IMR-90 (cell line): ENCODE results near the gene GALNT12. TPM values are rescaled to one million over a fixed set of nuclear protein-coding genes. Genes with fewer than 3 reads are reported as not detected.

ENCODE experiments used
- ATAC-seq: fragments of 200-7000 bp; cut with Tn5 transposase; 2 replicates; pipeline ENCODE4 v1.9.1; 2020; ENCODE audit warnings: low read depth, mild to moderate bottlenecking, moderate library complexity
- BruUV-seq: library from RNA; stranded (reverse); fragments of 400-500 nt; replicated peaks from 2 replicates; lab custom pipeline; 2021; lab: Mats Ljungman, UMichigan
- CTCF ChIA-PET: fragments of 300-600 bp; formaldehyde crosslinking; extraction: SDS; loops from one replicate; lab custom pipeline; 2021; ENCODE audit warnings: antibody characterized with exemption; lab: Yijun Ruan, JAX
- POLR2A ChIA-PET: fragments of 300-600 bp; sonication (Branson Sonifier 250); formaldehyde crosslinking; loops from one replicate; lab custom pipeline; 2022; ENCODE audit warnings: antibody characterized with exemption; ENCODE audit not compliant: unreplicated experiment; lab: Charles Lee
- DNase-seq: peaks from one replicate; pipeline ENCODE4 v3.0.0; 2013
- H2AFZ ChIP-seq: replicated peaks from 2 replicates; pipeline ENCODE3; 2013; ENCODE audit warnings: low read length, mild to moderate bottlenecking; ENCODE audit not compliant: poor library complexity
- H2AK5ac ChIP-seq: 2 replicates; pipeline ENCODE4 v1.6.1; 2013; ENCODE audit warnings: low read depth, low read length, inconsistent platforms
- H2AK9ac ChIP-seq: replicated peaks from 2 replicates; pipeline ENCODE3; 2013; ENCODE audit warnings: mild to moderate bottlenecking, low read depth, low read length, moderate library complexity; ENCODE audit not compliant: poor library complexity
- H2BK120ac ChIP-seq: 2 replicates; pipeline ENCODE4 v1.6.1; 2013; ENCODE audit warnings: low read depth, low read length, inconsistent platforms
- H2BK15ac ChIP-seq: 3 replicates; pipeline ENCODE4 v1.6.1; 2013; ENCODE audit warnings: low read depth, low read length, inconsistent platforms
- H2BK20ac ChIP-seq: 2 replicates; pipeline ENCODE4 v1.6.1; 2013; ENCODE audit warnings: low read depth, mild to moderate bottlenecking, inconsistent platforms, low read length, moderate library complexity
- H2BK5ac ChIP-seq: 2 replicates; pipeline ENCODE4 v1.6.1; 2013; ENCODE audit warnings: mild to moderate bottlenecking, low read depth, low read length, inconsistent platforms; ENCODE audit not compliant: poor library complexity, severe bottlenecking
- H3K14ac ChIP-seq: replicated peaks from 2 replicates; pipeline ENCODE4 v1.6.1; 2013; ENCODE audit warnings: low read depth, low read length, inconsistent platforms
- H3K18ac ChIP-seq: 2 replicates; pipeline ENCODE4 v1.6.1; 2013; ENCODE audit warnings: low read depth, low read length, control low read depth
- H3K23ac ChIP-seq: 2 replicates; pipeline ENCODE4 v1.6.1; 2013; ENCODE audit warnings: low read depth, low read length, inconsistent platforms
- H3K27ac ChIP-seq: 2 replicates; pipeline ENCODE4 v1.5.1; 2013; ENCODE audit warnings: mild to moderate bottlenecking, control low read depth, low read length; ENCODE audit not compliant: insufficient read depth
- H3K27me3 ChIP-seq: 2 replicates; pipeline ENCODE4 v1.6.1; 2013; ENCODE audit warnings: low read length; ENCODE audit not compliant: control insufficient read depth, insufficient read depth
- H3K36me3 ChIP-seq: 2 replicates; pipeline ENCODE4 v1.6.1; 2013; ENCODE audit warnings: low read length, mixed read lengths; ENCODE audit not compliant: control insufficient read depth, insufficient read depth
- H3K4ac ChIP-seq: 2 replicates; pipeline ENCODE4 v1.6.1; 2013; ENCODE audit warnings: low read depth, low read length, inconsistent platforms
- H3K4me1 ChIP-seq: 2 replicates; pipeline ENCODE4 v1.6.1; 2013; ENCODE audit warnings: low read length, mixed read lengths; ENCODE audit not compliant: control insufficient read depth, insufficient read depth
- H3K4me2 ChIP-seq: 2 replicates; pipeline ENCODE4 v1.6.1; 2013; ENCODE audit warnings: low read depth, mild to moderate bottlenecking, control low read depth, low read length, moderate library complexity
- H3K4me3 ChIP-seq: 2 replicates; pipeline ENCODE4 v1.5.1; 2013; ENCODE audit warnings: low read depth, mild to moderate bottlenecking, control low read depth, low read length, moderate library complexity; ENCODE audit not compliant: insufficient read depth
- H3K56ac ChIP-seq: 2 replicates; pipeline ENCODE4 v1.6.1; 2013; ENCODE audit warnings: low read length, inconsistent platforms; ENCODE audit not compliant: insufficient read depth; ENCODE audit errors: extremely low read depth
- H3K79me1 ChIP-seq, 2 experiments: 2 replicates each; pipeline ENCODE4 v1.6.1; 2013; ENCODE audit warnings: low read length in 2 of 2, inconsistent platforms in 1 of 2, low read depth in 1 of 2
- H3K9ac ChIP-seq: 2 replicates; pipeline ENCODE4 v1.6.1; 2013; ENCODE audit warnings: low read depth, low read length, control low read depth
- H3K9me1 ChIP-seq: 2 replicates; pipeline ENCODE4 v1.6.1; 2013; ENCODE audit warnings: low read length, inconsistent platforms; ENCODE audit not compliant: insufficient read depth
- H3K9me3 ChIP-seq: 2 replicates; pipeline ENCODE4 v1.6.1; 2013; ENCODE audit warnings: low read length; ENCODE audit not compliant: control insufficient read depth, insufficient read depth
- H4K20me1 ChIP-seq: 2 replicates; pipeline ENCODE4 v1.6.1; 2013; ENCODE audit warnings: low read length, inconsistent platforms; ENCODE audit not compliant: insufficient read depth
- H4K5ac ChIP-seq: 2 replicates; pipeline ENCODE4 v1.6.1; 2013; ENCODE audit warnings: mild to moderate bottlenecking, low read depth, low read length, control low read depth
- H4K8ac ChIP-seq, 2 experiments: 2 replicates each; pipeline ENCODE4 v1.6.1; 2013; ENCODE audit warnings: low read depth in 2 of 2, low read length in 2 of 2, control low read depth in 1 of 2, inconsistent platforms in 1 of 2
- H4K91ac ChIP-seq: 2 replicates; pipeline ENCODE4 v1.6.1; 2013; ENCODE audit warnings: low read depth, low read length, inconsistent platforms; ENCODE audit not compliant: insufficient read depth
- CEBPB ChIP-seq: IDR thresholded peaks from 2 replicates; pipeline ENCODE4 v1.6.1; 2012; ENCODE audit warnings: low read depth, low read length, improper control_type of control experiment
- CHD1 ChIP-seq: IDR thresholded peaks from 2 replicates; pipeline ENCODE4 v1.6.1; 2012; ENCODE audit warnings: low read depth, low read length, improper control_type of control experiment
- USF2 ChIP-seq: fragments of 150-350 bp; IDR thresholded peaks from 2 replicates; pipeline ENCODE4 v1.6.1; 2017; ENCODE audit warnings: mild to moderate bottlenecking, antibody characterized with exemption, low read length, low read depth
- WGBS, 2 experiments: methylation state at CpG; one replicate each; pipeline versions ENCODE4 v1.1.5 to v1.1.7; 2013; ENCODE audit warnings: missing lambda C conversion rate in 2 of 2; ENCODE audit not compliant: insufficient read length in 1 of 2; ENCODE audit errors: extremely low coverage in 2 of 2; 5-methylcytosine and 5-hydroxymethylcytosine counted together
- dilution Hi-C: fragments of 300-500 bp; cut with HindIII; formaldehyde crosslinking; loops from one replicate; pipeline ENCODE4 v1.14.3; 2018; ENCODE audit warnings: low sequenced_read_pairs; ENCODE audit not compliant: unreplicated experiment
- in situ Hi-C: fragments of 300-500 bp; cut with MboI; formaldehyde crosslinking; loops from 3 replicates; pipeline ENCODE4 v1.14.3; 2019; ENCODE audit warnings: low sequenced_read_pairs, inconsistent platforms, mixed read lengths
- intact Hi-C: fragments of 100-400 bp; cut with micrococcal nuclease; formaldehyde crosslinking; loops from 2 replicates; pipeline ENCODE4 v1.10.0; 2022
- polyA plus RNA-seq, 3 experiments: library from polyadenylated mRNA; depleted of rRNA; stranded (reverse); fragments of >200 nt; gene quantifications; 2 replicates each; pipeline ENCODE4 v1.2.3, GENCODE V29; 2012; ENCODE audit warnings: low replicate concordance in 1 of 3
- total RNA-seq: library from RNA; depleted of rRNA; stranded (reverse); fragments of >200 nt; gene quantifications from 2 replicates; pipeline ENCODE4 v1.2.3, GENCODE V29; 2012

The GALNT12 gene
- total and polyA plus RNA-seq, 2 of the 4 experiments (the other 2 are of a cell fraction): 2.3 to 2.5 TPM

- ChIA-PET POLR2A (no interaction called here), CTCF (interaction anchor here (0.9 to 1.4 kb wide), 2 partner anchors 92 to 127 kb away, joined by 3 to 4 read pairs; no protein-coding TSS in a partner anchor)
- Histone ChIP-seq H2BK20ac (peak overlapping the region; percentile 29; the same call in 1 of the 2 replicates), H4K8ac (no peak overlapping the region), H3K14ac (no peak overlapping the region; the same call in 1 of the 2 replicates), H3K4me1 (peaks cover 14% of the 10 kb centered on the region), H3K9me3 (peaks cover 3% of the 10 kb centered on the region), H4K91ac (0 out of 2 replicates have a peak overlapping the region, but pooled peaks have one; percentile 36), H3K4ac (no peak overlapping the region; the same call in 1 of the 2 replicates), H3K18ac (no peak overlapping the region), H3K27ac (no peak overlapping the region), H3K9ac (no peak overlapping the region), H3K23ac (no peak overlapping the region), H4K20me1 (no peaks in the 10 kb centered on the region), H3K27me3 (no peaks in the 10 kb centered on the region), H2AK5ac (peak overlapping the region; percentile 15; the same call in 1 of the 2 replicates), H3K9me1 (peaks cover 13% of the 10 kb centered on the region), H3K4me2 (no peak overlapping the region), H3K79me1 (no peaks in the 10 kb centered on the region), H2BK15ac (peak overlapping the region; percentile 51; the same call in 2 of the 3 replicates), H2BK5ac (no peak overlapping the region), H2BK120ac (peak overlapping the region; percentile 30), H2AFZ (no peak overlapping the region), H3K4me3 (no peak overlapping the region), H2AK9ac (no peak overlapping the region), H4K5ac (no peak overlapping the region), H3K36me3 (no peaks in the 10 kb centered on the region), H3K56ac (no peak overlapping the region)
- 73% methylated on average over 3 of the region's 5 CpGs; no CpG with 5 or more reads in 1 of the 2 experiments for WGBS, 2 experiments
- in situ Hi-C loops (loop anchor here (25.0 kb wide), 1 partner anchor 966 kb away; no protein-coding TSS in a partner anchor), intact Hi-C loops (no loop called here), dilution Hi-C loops (no loop called here)
- ATAC-seq: no peak
- TF ChIP-seq USF2: peak; percentile 56; the same call in 1 of the 2 replicates
- TF ChIP-seq CEBPB: no peak
- no peak for TF ChIP-seq CHD1
- DNase-seq: no peak
- no TSS peak for BruUV-seq
These were observed 63.5 kb downstream of the GALNT12 start for GRCh38 chr9:98870782-98871557.
